Measurements from ENCODE around the gene STARD13.

DNA sequence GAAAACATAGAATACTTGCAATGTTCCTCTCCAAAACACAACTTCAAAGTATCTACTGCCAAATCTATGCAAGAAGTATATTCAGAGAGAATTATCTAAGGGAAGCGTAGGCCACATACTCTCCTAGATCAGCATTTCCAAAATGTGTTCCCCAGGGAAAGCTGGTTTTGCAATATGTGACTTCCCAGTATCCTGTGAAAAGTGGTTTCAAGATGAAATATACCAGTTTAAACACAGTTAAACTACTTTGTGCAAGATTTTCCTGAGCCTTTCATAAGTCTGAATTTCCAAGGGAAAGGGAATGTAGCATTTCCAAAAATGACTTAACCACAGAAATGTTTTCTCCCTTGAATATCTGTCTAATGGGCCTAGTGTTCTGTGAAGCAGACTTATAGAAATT lies 7.6 kb downstream of the STARD13 start:
- TF ChIP-seq SUZ12 (IDR thresholded peaks at IDR 0.05; ENCODE audit: extremely low read depth, insufficient read depth, insufficient read length), result no peak
- no peak for TF ChIP-seq ZNF274 (IDR thresholded peaks at IDR 0.05; ENCODE audit: low read depth, low read length)

Measured in NT2/D1 (cell line).